HEK293 (cell line): ENCODE measurements around the gene TANC1.

Experiments
- CTCF ChIA-PET: fragments of 350-600 bp; formaldehyde crosslinking; extraction: SDS; loops from one replicate; lab custom pipeline; 2021; ENCODE audit warnings: antibody characterized with exemption; lab: Yijun Ruan, JAX
- POLR2A ChIA-PET: fragments of 300-600 bp; formaldehyde crosslinking; extraction: SDS; loops from one replicate; lab custom pipeline; 2020; ENCODE audit warnings: antibody characterized with exemption, inconsistent platforms; lab: Yijun Ruan, JAX
- H3K27ac ChIP-seq: fragments of 200-500 bp; sonication (Bioruptor generic); 2 replicates; pipeline ENCODE4 v1.5.1; 2014; ENCODE audit warnings: low read depth, low read length, control low read depth, inconsistent platforms; ENCODE audit errors: extremely low read depth
- H3K36me3 ChIP-seq, 2 experiments: fragments of 200-500 bp in 1 of 2; sonication (Bioruptor generic) in 1 of 2; 1 replicate in 1 of 2; 2 replicates in 1 of 2; pipeline ENCODE4 v1.5.1; 2014 to 2017; ENCODE audit warnings: inconsistent platforms in 2 of 2, low read length in 2 of 2; ENCODE audit not compliant: control insufficient read depth in 2 of 2, insufficient read depth in 1 of 2
- H3K4me1 ChIP-seq: fragments of 200-500 bp; sonication (Bioruptor generic); 2 replicates; pipeline ENCODE4 v1.5.1; 2014; ENCODE audit warnings: mild to moderate bottlenecking, low read length, inconsistent platforms; ENCODE audit not compliant: control insufficient read depth, insufficient read depth
- H3K4me3 ChIP-seq: 2 replicates; pipeline ENCODE4 v1.5.1; 2011; ENCODE audit warnings: low read depth, mild to moderate bottlenecking, control low read depth, low read length, moderate library complexity
- H3K9me3 ChIP-seq: fragments of 200-500 bp; sonication (Bioruptor generic); 2 replicates; pipeline ENCODE4 v1.5.1; 2014; ENCODE audit warnings: low read depth, low read length, inconsistent platforms; ENCODE audit not compliant: control insufficient read depth, insufficient read depth
- BCL11A ChIP-seq: fragments of 450-650 bp; formaldehyde crosslinking; IDR thresholded peaks from 2 replicates; pipeline ENCODE4 v1.5.1; 2016; ENCODE audit warnings: low read depth, missing biosample characterization, missing genetic modification characterization
- PRDM10 ChIP-seq: fragments of 450-650 bp; formaldehyde crosslinking; IDR thresholded peaks from 2 replicates; pipeline ENCODE4 v1.5.1; 2016; ENCODE audit warnings: missing biosample characterization, missing genetic modification characterization
- SP7 ChIP-seq: fragments of 450-650 bp; formaldehyde crosslinking; IDR thresholded peaks from 2 replicates; pipeline ENCODE4 v1.5.1; 2016; ENCODE audit warnings: missing biosample characterization, missing genetic modification characterization
- ZBTB1 ChIP-seq: fragments of 450-650 bp; formaldehyde crosslinking; IDR thresholded peaks from 2 replicates; pipeline ENCODE4 v1.5.1; 2016; ENCODE audit warnings: missing biosample characterization, missing genetic modification characterization
- ZBTB20 ChIP-seq: fragments of 450-650 bp; formaldehyde crosslinking; IDR thresholded peaks from 2 replicates; pipeline ENCODE4 v1.5.1; 2016; ENCODE audit warnings: missing biosample characterization, missing genetic modification characterization
- ZBTB48 ChIP-seq: fragments of 450-650 bp; formaldehyde crosslinking; IDR thresholded peaks from 2 replicates; pipeline ENCODE4 v1.5.1; 2016; ENCODE audit warnings: missing biosample characterization, missing genetic modification characterization
- ZBTB7A ChIP-seq: fragments of 450-650 bp; formaldehyde crosslinking; IDR thresholded peaks from 2 replicates; pipeline ENCODE4 v1.5.1; 2016; ENCODE audit warnings: low read depth, missing biosample characterization, missing genetic modification characterization
- ZNF146 ChIP-seq: fragments of 450-650 bp; formaldehyde crosslinking; IDR thresholded peaks from 2 replicates; pipeline ENCODE4 v1.5.1; 2016; ENCODE audit warnings: missing biosample characterization, missing genetic modification characterization
- ZNF184 ChIP-seq: fragments of 450-650 bp; IDR thresholded peaks from 2 replicates; pipeline ENCODE4 v1.5.1; 2018; ENCODE audit warnings: missing biosample characterization, mild to moderate bottlenecking, missing genetic modification characterization
- ZNF19 ChIP-seq: fragments of 450-650 bp; formaldehyde crosslinking; IDR thresholded peaks from 2 replicates; pipeline ENCODE4; 2016; ENCODE audit warnings: missing biosample characterization, missing genetic modification characterization, low read depth
- ZNF211 ChIP-seq: fragments of 450-650 bp; formaldehyde crosslinking; IDR thresholded peaks from 2 replicates; pipeline ENCODE4 v1.5.1; 2016; ENCODE audit warnings: low read depth, missing biosample characterization, missing genetic modification characterization
- ZNF280D ChIP-seq: fragments of 450-650 bp; formaldehyde crosslinking; IDR thresholded peaks from 2 replicates; pipeline ENCODE4 v1.5.1; 2016; ENCODE audit warnings: missing biosample characterization, missing genetic modification characterization
- ZNF354C ChIP-seq: fragments of 450-650 bp; formaldehyde crosslinking; IDR thresholded peaks from 2 replicates; pipeline ENCODE4 v1.5.1; 2016; ENCODE audit warnings: missing biosample characterization, missing genetic modification characterization, low read depth, borderline replicate concordance
- ZNF362 ChIP-seq: fragments of 450-650 bp; formaldehyde crosslinking; IDR thresholded peaks from 2 replicates; pipeline ENCODE4 v1.5.1; 2016; ENCODE audit warnings: missing biosample characterization, missing genetic modification characterization
- ZNF548 ChIP-seq: fragments of 450-650 bp; formaldehyde crosslinking; IDR thresholded peaks from 2 replicates; pipeline ENCODE4 v1.5.1; 2016; ENCODE audit warnings: missing biosample characterization, missing genetic modification characterization
- ZNF600 ChIP-seq: fragments of 450-650 bp; formaldehyde crosslinking; IDR thresholded peaks from 2 replicates; pipeline ENCODE4 v1.5.1; 2016; ENCODE audit warnings: missing biosample characterization, missing genetic modification characterization
- ZSCAN16 ChIP-seq: fragments of 450-650 bp; formaldehyde crosslinking; IDR thresholded peaks from 2 replicates; pipeline ENCODE4 v1.5.1; 2016; ENCODE audit warnings: missing biosample characterization, missing genetic modification characterization

Gene TANC1

GRCh38 chr2:159246325-159246988 is 278.0 kb downstream of the TANC1 start:
- H3K9me3 ChIP-seq = no peaks in the 10 kb centered on the region
- no peak overlapping the region for H3K27ac ChIP-seq
- no peak overlapping the region for H3K4me3 ChIP-seq
- POLR2A ChIA-PET = interaction anchor here (0.7 to 1.1 kb wide), 2 partner anchors 22 to 561 kb away, joined by 3 to 4 read pairs; no protein-coding TSS in a partner anchor
- peaks cover 20 to 26% of the 10 kb centered on the region in 2 experiments for H3K36me3 ChIP-seq
- H3K4me1 ChIP-seq = peaks cover 3% of the 10 kb centered on the region
- no peak for TF ChIP-seq ZNF211 (tag by site-specific recombination)
- TF ChIP-seq ZNF184 = peak; percentile 96
- no peak for TF ChIP-seq ZNF280D
- CTCF ChIA-PET = no interaction called here

- Histone ChIP-seq H3K27ac (no peak overlapping the region), H3K36me3 (peaks cover 6 to 21% of the 10 kb centered on the region in 2 experiments)
- CTCF ChIA-PET = interaction anchor here (0.6 to 0.9 kb wide), 3 partner anchors 55 to 718 kb away, joined by 3 to 7 read pairs (median 4); no protein-coding TSS in a partner anchor
These were observed 281.7 kb downstream of the TANC1 start for GRCh38 chr2:159249990-159250715.

More at GRCh38 chr2:159249990-159250715, 281.7 kb downstream of the TANC1 start:
- POLR2A ChIA-PET = no interaction called here
- Histone ChIP-seq H3K4me1 (peaks cover 3% of the 10 kb centered on the region), H3K9me3 (no peaks in the 10 kb centered on the region), H3K4me3 (no peak overlapping the region)
- TF ChIP-seq SP7 (tag by site-specific recombination) = no peak
- TF ChIP-seq ZNF146 (tag by site-specific recombination) = no peak
- TF ChIP-seq ZNF548 (tag by site-specific recombination) = no peak
- TF ChIP-seq ZNF600 (tag by site-specific recombination) = peak; percentile 16; the same call in 1 of the 2 replicates
- TF ChIP-seq ZBTB20 (tag by site-specific recombination) = no peak
- TF ChIP-seq ZNF354C (tag by site-specific recombination) = no peak
- TF ChIP-seq ZSCAN16 (tag by site-specific recombination) = 0 out of 2 replicates have a peak, but pooled peaks have one; percentile 20
- TF ChIP-seq ZNF362 (tag by site-specific recombination) = peak; percentile 76; the same call in 1 of the 2 replicates
- TF ChIP-seq BCL11A (tag by site-specific recombination) = no peak
- TF ChIP-seq ZBTB7A = no peak
- 0 out of 2 replicates have a peak, but pooled peaks have one; percentile 42 for TF ChIP-seq ZBTB48 (tag by site-specific recombination)
- TF ChIP-seq ZBTB1 = no peak
- TF ChIP-seq ZNF19 (tag by site-specific recombination) = no peak
- TF ChIP-seq PRDM10 (tag by site-specific recombination) = no peak
